SH-SY5Y (cell line): ENCODE results near the gene B4GALT2.

Experiments used
- GATA2 ChIP-seq: IDR thresholded peaks from 2 replicates; pipeline ENCODE4 v1.6.1; 2011; ENCODE audit warnings: mild to moderate bottlenecking, low read depth, low read length
- GATA3 ChIP-seq: IDR thresholded peaks from 2 replicates; pipeline ENCODE4 v1.6.1; 2011; ENCODE audit warnings: low read depth, mild to moderate bottlenecking, low read length, moderate library complexity

The B4GALT2 gene

DNA sequence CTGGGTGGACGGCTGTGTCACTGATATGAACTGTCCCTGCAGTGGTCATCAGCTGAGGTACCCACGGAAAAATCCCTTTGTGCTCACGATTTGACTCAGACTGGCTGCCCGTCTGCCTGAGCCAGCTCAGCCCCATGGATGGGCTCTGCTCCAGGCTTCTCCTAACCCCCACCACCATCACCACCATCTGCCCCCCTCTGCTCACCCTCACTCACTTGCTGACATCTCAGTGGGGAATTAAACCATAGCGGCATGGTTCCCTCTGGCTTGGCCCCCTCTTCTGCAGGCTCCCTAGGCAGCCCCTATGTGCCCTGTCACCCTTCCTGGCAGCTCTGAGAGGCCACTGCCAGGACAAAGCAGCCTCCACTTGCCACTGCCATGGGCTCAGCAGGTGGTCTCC is 34.9 kb downstream of the B4GALT2 start:
- no peak for TF ChIP-seq GATA3
- TF ChIP-seq GATA2 = no peak

- no peak for TF ChIP-seq GATA2
- no peak for TF ChIP-seq GATA3
Observed at GRCh38 chr1:44014365-44015104, 35.5 kb downstream of the B4GALT2 start.

DNA sequence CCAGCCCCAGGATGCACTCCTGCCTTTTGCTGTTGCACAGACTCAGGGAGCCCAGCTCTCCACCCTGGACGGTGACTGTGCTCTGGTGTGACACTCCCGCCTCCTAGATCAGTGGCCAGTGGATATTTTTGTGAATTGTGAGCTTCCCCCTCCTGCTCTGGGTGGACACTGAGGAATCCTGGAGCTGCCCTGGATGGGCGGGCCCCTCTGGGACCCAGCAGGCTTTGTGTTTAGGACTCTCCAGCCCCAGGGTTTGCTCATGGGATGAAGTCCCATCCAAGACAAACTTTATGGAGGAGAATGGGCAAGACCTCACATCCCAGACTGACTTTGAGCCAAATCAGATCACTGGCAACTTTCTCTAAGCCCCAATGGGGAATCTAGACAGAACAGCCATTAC is 36.2 kb downstream of the B4GALT2 start:
- TF ChIP-seq GATA3 (no peak), GATA2 (no peak)

- TF ChIP-seq GATA2 (no peak), GATA3 (no peak)
Observed at GRCh38 chr1:44016041-44016889, 37.3 kb downstream of the B4GALT2 start.

DNA sequence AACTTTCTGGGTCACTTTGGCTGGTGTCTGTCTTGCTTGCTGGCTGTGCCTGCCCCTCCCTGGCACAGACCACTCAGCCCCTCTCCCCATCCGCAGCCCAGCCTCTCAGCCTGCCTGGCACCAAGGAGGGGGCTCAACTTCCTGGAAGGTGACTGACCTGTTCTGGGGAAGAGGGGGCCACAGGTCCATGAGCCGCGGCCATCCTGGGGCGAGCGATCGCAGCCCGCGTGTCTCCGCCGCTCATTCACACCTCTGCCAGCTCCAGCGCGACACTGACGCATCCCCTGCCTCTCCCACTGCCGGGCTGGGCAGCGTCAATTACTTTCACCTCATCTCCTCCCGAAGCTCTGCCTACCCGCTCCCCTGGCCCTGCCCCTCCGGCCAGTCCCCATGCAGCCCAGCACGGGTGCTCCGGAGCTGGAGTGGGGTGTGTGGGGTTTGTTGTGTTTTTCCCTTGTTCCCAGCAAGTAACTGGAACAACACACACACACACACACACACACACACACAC is 37.9 kb downstream of the B4GALT2 start:
- no peak for TF ChIP-seq GATA3
- no peak for TF ChIP-seq GATA2

DNA sequence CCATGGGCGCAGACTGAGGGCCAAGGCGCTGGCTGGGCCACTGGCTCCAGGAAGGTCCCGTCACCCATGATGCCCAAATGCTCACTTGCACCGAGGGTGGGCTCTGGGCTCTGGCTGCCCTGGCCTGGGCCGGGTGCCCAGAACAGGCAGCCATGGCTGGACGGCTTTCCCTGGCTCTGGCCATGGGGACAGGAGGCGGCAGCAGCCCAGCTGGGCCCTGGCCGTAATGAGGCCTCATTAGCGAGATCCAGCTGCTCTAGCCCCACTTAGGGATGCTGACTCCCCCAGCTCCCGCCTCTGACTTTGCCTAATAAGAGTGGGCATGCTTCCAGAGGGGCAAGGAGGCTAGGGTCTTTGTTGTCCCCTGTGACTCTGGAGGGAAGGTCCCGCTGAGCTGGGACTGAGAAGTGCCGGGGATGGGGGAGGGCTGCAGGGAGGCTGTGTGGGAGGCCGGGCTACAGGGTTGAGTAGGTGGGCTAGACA is 40.5 kb downstream of the B4GALT2 start:
- TF ChIP-seq GATA2 (no peak), GATA3 (no peak)

DNA sequence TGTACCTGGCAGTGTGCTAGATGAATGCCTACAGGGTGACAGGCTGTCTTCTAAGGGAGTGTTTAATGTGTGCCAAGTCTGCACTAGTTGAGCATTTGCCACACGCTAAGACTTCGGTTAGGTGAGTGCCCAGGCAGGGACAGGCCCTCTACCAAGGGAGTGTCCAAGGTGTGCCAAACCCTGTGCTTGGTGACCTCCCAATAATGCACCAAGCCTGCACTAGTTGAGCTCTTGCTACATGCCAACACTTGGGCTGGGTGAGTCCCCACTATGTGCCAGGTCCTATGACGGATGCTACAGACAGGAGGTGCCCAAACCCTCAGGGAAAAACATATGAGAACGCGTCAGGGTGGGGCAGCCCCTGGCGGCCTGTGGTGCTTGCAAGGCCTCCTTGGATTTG is 41.5 kb downstream of the B4GALT2 start:
- TF ChIP-seq GATA2 = no peak
- TF ChIP-seq GATA3 = no peak

DNA sequence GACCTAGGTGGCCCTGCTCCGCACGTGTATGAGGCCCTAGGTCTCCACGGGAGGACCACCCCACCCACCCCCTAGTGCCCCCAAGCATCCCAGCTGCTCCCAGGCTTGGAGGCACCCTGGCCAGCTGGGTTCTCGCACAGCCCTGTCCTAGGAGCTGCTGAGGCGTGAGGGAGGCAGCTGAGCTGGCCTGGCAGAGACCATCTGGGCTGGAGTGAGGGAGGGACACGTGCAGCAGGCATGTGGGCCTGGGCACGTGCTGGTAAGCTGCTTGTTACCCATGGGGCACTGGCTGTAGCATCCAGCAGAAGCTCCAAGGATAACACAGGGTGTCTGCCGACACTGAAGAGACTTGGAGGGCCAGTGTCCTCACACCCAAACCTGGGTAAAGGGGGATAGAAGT is 42.1 kb downstream of the B4GALT2 start:
- TF ChIP-seq GATA3 (no peak), GATA2 (no peak)

DNA sequence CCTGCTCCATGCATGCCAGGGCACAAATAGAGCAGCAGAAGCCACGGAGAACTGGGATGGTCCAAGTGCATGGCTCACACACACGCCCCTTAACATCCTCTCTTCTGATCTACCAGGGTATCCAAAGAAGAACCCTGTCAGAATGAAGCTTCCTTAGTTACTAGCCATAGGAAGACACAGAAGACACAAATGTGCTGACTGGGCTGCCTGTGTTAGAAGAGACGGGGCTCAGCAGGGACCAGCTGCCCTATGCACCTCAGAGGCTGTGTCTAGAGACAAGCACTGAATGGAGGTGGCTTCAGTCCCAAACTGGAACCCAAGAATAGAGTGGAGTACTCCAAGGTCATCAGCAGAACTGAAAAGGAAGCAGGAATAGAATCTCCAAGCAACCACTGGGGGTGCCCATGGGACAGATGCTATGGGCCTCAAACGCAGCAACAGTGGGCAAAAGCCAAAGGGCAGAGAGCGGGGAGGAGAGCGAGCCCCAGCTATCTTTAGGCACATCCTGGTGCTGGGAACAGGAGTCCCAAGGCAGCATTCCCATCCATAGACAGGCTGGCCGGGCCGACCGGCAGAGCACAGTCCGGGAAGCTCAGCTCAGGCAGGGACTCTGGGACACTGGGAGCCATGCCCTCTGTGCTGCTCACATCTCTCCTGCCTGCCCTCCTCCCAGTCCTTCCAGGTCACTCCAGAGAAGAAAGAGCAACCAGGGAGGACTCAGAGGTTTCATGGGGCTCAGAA is 42.7 kb downstream of the B4GALT2 start:
- TF ChIP-seq GATA2 (no peak), GATA3 (no peak)

DNA sequence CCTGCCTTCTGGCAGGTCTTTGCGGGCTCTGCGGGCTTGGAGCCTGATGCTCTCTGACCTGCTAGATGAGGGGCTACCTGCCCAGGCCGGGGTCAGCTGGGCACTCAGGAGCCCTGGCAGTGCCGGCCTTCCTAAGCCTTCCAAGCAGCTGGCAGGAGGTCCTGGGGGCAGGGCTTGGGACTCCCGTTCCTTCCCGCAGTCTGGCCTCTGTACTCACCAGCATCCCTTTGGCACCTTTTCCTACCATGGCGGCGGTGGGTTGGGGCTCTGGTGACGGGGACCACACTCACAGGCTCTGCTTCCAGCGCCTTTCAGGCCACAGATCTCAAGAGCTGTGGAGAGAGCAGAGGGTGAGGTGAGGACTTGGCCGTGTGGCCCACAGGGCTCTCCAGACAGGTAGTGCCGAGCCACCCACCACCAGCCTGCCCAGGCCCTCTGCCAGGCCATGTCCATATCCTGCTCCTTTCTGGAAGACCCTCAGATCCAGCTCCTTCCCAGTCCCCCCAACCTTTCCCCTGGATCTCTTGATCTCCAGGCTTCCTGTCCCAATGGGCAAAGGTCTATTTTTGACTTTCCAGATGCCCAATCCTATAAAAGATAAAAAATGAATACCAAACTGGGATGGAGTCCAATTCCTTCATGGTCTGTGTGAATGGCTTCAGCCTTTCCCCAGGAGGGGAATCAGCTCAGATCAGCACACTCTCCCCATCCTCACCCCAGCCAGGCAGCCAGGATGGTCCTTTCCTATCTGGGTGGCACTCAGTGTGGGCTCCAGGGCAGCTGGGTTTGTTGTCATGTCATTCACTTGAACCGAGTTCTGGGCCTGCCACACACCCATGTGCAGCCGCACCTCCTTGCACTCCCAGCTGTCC is 45.3 kb downstream of the B4GALT2 start:
- TF ChIP-seq GATA2 (peak; percentile 87), GATA3 (no peak)

- TF ChIP-seq GATA2 (no peak), GATA3 (no peak)
Observed at GRCh38 chr1:44024903-44025525, 46.0 kb downstream of the B4GALT2 start.

DNA sequence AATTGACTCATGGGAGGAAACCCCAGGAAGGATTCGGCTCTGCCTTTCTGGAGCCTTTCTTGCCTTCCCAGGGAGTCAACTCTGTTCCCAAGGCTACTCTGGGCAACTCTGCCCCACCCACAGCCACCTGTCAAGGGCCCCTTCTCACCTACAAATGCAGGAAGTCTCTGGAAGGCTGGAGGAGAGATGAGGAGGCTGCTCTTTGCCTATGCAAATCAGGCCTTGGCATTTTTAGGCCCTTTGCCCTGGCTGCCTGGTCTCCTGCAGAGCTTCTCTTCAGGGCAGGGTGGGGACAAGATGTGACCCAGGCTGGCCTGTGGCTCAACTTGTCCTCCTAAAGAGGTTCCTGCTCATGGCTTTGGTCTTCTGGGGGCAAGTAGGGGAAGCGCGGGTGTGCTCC is 46.8 kb downstream of the B4GALT2 start:
- TF ChIP-seq GATA3 (no peak), GATA2 (no peak)

- TF ChIP-seq GATA3 (no peak), GATA2 (no peak)
Observed at GRCh38 chr1:44027320-44027719, 48.3 kb downstream of the B4GALT2 start.

DNA sequence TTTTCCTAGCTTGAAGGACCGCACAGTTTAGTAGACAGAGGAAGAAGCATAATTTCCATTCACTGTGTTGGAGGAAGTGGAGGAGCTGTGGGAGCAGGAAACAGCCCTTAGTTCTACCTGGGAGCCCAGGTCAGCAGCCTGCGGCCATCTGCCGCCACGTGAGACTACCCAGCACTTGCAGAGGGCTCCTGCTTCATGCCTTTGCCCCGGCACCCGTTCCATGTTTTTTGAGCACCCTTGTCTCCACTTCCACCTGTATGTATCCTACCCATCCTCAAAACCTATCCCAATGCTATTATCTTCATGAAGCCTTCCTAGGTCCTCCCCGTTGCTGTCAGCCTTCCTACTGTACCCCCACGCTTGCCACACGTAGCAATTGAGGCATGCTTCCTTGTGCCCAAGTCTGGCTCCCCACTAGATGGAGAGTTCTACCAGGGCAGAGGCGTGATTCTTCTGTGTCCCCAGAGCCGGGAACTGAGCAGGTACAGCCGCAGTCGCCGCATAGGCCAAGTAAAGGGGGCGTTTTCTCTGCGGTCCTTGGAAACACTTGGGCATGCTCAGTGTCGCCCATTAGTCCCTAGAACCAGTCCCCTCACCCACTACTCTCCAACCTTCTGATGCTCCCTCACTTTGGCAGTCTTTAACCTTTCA is 50.4 kb downstream of the B4GALT2 start:
- TF ChIP-seq GATA2 (no peak), GATA3 (no peak)
